ENCODE data around the gene NEK6. TPM values are rescaled to one million over a fixed set of nuclear protein-coding genes. Genes with fewer than 3 reads are reported as not detected.

The NEK6 gene
- total and polyA plus RNA-seq, 7 experiments from 2014 or later = 0.43 to 32.8 (median 2.3) TPM

- CTCF ChIA-PET = no interaction called here
- intact Hi-C loops (cut with micrococcal nuclease) = no loop called here
- peaks cover 0 to 25% (median 9%) of the 10 kb centered on the region in 7 donors for H3K4me1 Mint-ChIP-seq
- DNase-seq (peak in 1 of 9 donors; percentile 33), ATAC-seq (peak; percentile 49)
- H3K27me3 ChIP-seq (ENCODE audit: control insufficient read depth in 2 of 2, insufficient read depth in 2 of 2, low read length in 2 of 2) = no peaks in the 10 kb centered on the region
- no peaks in the 10 kb centered on the region for H3K9me3 Mint-ChIP-seq
- peaks cover 0 to 7% (median 0%) of the 10 kb centered on the region in 5 donors for H3K27me3 Mint-ChIP-seq
- POLR2A ChIA-PET = no interaction called here
- no peak overlapping the region for H3K4me3 ChIP-seq (ENCODE audit: low read length)
- peak overlapping the region in 4 of 10 donors; percentile 13 to 76 (median 56) for H3K4me3 Mint-ChIP-seq
- H3K27ac Mint-ChIP-seq = peak overlapping the region in 1 of 9 donors; percentile 73
- H3K36me3 ChIP-seq (ENCODE audit: control insufficient read depth in 2 of 3, insufficient read depth in 3 of 3, low read length in 3 of 3) = no peaks in the 10 kb centered on the region
- H3K36me3 Mint-ChIP-seq = no peaks in the 10 kb centered on the region
- peaks cover 0 to 28% of the 10 kb centered on the region in 2 donors for H3K4me1 ChIP-seq (ENCODE audit: control insufficient read depth in 2 of 2, insufficient read depth in 2 of 2, low read length in 2 of 2)
- no peaks in the 10 kb centered on the region for H3K9me3 ChIP-seq (ENCODE audit: control insufficient read depth in 2 of 3, low read length in 3 of 3)
- H3K27ac ChIP-seq (ENCODE audit: low read depth, low read length) = no peak overlapping the region
Observed at GRCh38 chr9:124286292-124286931, 28.7 kb downstream of the NEK6 start.

DNA sequence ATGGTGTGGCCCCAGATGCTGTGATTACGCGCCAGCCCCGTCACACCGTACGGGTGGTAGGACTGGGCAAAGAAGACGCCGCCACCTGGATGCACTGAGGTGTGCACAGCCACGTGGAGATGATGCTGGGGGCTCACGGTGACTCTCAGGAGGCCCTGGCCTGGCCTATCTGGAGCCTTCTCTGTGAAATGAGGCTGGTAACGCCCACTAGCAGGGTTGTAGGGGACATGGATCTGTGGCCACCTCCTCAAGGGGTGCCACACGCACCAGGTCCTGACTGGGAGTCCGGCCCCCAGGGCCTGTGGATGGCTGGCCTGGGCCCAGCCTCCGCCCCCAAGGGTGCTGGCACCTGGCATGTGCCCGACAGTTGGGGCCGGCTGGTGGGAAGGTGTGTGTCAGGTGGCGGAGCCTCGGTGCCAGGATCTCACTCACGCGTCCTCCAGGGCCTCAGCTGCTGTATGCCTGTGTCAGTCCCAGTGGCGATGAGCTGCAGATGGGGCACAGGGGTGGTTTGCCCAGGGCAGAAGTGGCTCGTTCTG, 32.4 kb downstream of the NEK6 start:
- no peaks in the 10 kb centered on the region for H3K36me3 ChIP-seq (ENCODE audit: control insufficient read depth in 2 of 3, insufficient read depth in 3 of 3, low read length in 3 of 3)
- ChIA-PET POLR2A (no interaction called here), CTCF (no interaction called here)
- ATAC-seq (peak; percentile 8), DNase-seq (no peak)
- no peak overlapping the region for H3K4me3 Mint-ChIP-seq
- intact Hi-C loops (cut with micrococcal nuclease) = no loop called here
- no peak overlapping the region for H3K27ac ChIP-seq (ENCODE audit: low read depth, low read length)
- H3K27me3 Mint-ChIP-seq = peaks cover 0 to 13% (median 0%) of the 10 kb centered on the region in 5 donors
- no peaks in the 10 kb centered on the region for H3K9me3 ChIP-seq (ENCODE audit: control insufficient read depth in 2 of 3, low read length in 3 of 3)
- H3K4me3 ChIP-seq (ENCODE audit: low read length) = no peak overlapping the region
- peaks cover 0 to 25% of the 10 kb centered on the region in 2 donors for H3K4me1 ChIP-seq (ENCODE audit: control insufficient read depth in 2 of 2, insufficient read depth in 2 of 2, low read length in 2 of 2)
- no peaks in the 10 kb centered on the region for H3K9me3 Mint-ChIP-seq
- no peaks in the 10 kb centered on the region for H3K27me3 ChIP-seq (ENCODE audit: control insufficient read depth in 2 of 2, insufficient read depth in 2 of 2, low read length in 2 of 2)
- H3K27ac Mint-ChIP-seq = no peak overlapping the region
- H3K36me3 Mint-ChIP-seq = no peaks in the 10 kb centered on the region
- H3K4me1 Mint-ChIP-seq = peaks cover 0 to 36% (median 9%) of the 10 kb centered on the region in 7 donors

DNA sequence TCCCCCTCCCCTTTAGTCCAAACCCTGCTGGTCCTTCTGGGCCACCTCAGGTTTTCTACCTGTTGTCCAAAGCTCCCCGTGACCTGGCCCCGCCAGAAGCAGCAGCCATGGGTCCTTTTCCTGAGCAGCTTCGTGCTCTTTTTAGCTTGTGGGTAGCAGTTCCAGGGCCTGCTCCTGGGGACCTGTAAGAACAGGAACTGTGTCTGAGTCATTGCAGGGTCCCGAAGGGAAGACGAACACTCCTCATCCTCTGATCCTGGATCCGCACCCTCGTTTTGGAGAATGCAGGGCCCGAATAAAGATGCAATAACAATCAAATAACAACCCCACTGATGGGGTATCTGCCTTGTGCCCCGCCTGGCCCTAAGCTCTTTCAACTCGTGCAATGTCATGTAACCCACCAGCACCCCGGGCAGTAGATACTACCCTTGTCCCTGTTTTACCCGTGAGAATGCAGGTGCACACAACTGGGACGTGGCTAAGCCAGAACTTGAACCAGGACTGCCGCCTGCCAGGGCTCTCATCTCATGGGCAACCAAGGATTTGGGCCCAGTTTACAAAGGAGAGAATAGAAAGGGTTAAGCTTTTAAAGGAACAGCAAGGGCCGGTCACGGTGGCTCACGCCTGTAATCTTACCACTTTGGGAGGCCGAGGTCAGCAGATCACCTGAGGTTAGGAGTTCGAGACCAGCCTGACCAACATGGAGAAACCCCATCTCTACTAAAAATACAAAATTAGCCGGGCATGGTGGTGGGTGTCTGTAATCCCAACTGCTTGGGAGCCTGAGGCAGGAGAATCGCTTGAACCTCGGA, 33.2 kb downstream of the NEK6 start:
- Mint-ChIP-seq H3K9me3 (no peaks in the 10 kb centered on the region), H3K27me3 (peaks cover 0 to 13% (median 0%) of the 10 kb centered on the region in 5 donors), H3K4me1 (peaks cover 0 to 35% (median 9%) of the 10 kb centered on the region in 7 donors), H3K4me3 (peak overlapping the region in 1 of 10 donors; percentile 17), H3K27ac (no peak overlapping the region), H3K36me3 (no peaks in the 10 kb centered on the region)
- no peak for ATAC-seq
- Histone ChIP-seq H3K4me3 (ENCODE audit: low read length) (no peak overlapping the region), H3K36me3 (ENCODE audit: control insufficient read depth in 2 of 3, insufficient read depth in 3 of 3, low read length in 3 of 3) (no peaks in the 10 kb centered on the region), H3K27ac (ENCODE audit: low read depth, low read length) (no peak overlapping the region), H3K9me3 (ENCODE audit: control insufficient read depth in 2 of 3, low read length in 3 of 3) (no peaks in the 10 kb centered on the region), H3K27me3 (ENCODE audit: control insufficient read depth in 2 of 2, insufficient read depth in 2 of 2, low read length in 2 of 2) (no peaks in the 10 kb centered on the region), H3K4me1 (ENCODE audit: control insufficient read depth in 2 of 2, insufficient read depth in 2 of 2, low read length in 2 of 2) (peaks cover 0 to 17% of the 10 kb centered on the region in 2 donors)
- intact Hi-C loops (cut with micrococcal nuclease) = no loop called here
- no peak for DNase-seq
- ChIA-PET CTCF (interaction anchor here (0.6 kb wide), 1 partner anchor 1108 kb away, joined by 3 read pairs; no protein-coding TSS in a partner anchor), POLR2A (no interaction called here)

- Histone ChIP-seq H3K4me3 (ENCODE audit: low read length) (no peak overlapping the region), H3K4me1 (ENCODE audit: control insufficient read depth in 2 of 2, insufficient read depth in 2 of 2, low read length in 2 of 2) (peaks cover 0 to 7% of the 10 kb centered on the region in 2 donors), H3K9me3 (ENCODE audit: control insufficient read depth in 2 of 3, low read length in 3 of 3) (no peaks in the 10 kb centered on the region), H3K27me3 (ENCODE audit: control insufficient read depth in 2 of 2, insufficient read depth in 2 of 2, low read length in 2 of 2) (no peaks in the 10 kb centered on the region), H3K36me3 (ENCODE audit: control insufficient read depth in 2 of 3, insufficient read depth in 3 of 3, low read length in 3 of 3) (no peaks in the 10 kb centered on the region), H3K27ac (ENCODE audit: low read depth, low read length) (no peak overlapping the region)
- CTCF ChIA-PET = interaction anchor here (0.7 kb wide), 1 partner anchor 68 kb away, joined by 3 read pairs; no protein-coding TSS in a partner anchor
- H3K4me1 Mint-ChIP-seq = peaks cover 0 to 25% (median under 1%) of the 10 kb centered on the region in 7 donors
- no peaks in the 10 kb centered on the region for H3K36me3 Mint-ChIP-seq
- intact Hi-C loops (cut with micrococcal nuclease) = no loop called here
- POLR2A ChIA-PET = no interaction called here
- no peaks in the 10 kb centered on the region for H3K9me3 Mint-ChIP-seq
- peaks cover 0 to 13% (median 0%) of the 10 kb centered on the region in 5 donors for H3K27me3 Mint-ChIP-seq
- ATAC-seq = peak; percentile 41
- DNase-seq = peak in 1 of 9 donors; percentile 62
- no peak overlapping the region for H3K27ac Mint-ChIP-seq
- H3K4me3 Mint-ChIP-seq = peak overlapping the region in 1 of 10 donors; percentile 12
Observed at GRCh38 chr9:124291801-124292396, 34.1 kb downstream of the NEK6 start.

DNA sequence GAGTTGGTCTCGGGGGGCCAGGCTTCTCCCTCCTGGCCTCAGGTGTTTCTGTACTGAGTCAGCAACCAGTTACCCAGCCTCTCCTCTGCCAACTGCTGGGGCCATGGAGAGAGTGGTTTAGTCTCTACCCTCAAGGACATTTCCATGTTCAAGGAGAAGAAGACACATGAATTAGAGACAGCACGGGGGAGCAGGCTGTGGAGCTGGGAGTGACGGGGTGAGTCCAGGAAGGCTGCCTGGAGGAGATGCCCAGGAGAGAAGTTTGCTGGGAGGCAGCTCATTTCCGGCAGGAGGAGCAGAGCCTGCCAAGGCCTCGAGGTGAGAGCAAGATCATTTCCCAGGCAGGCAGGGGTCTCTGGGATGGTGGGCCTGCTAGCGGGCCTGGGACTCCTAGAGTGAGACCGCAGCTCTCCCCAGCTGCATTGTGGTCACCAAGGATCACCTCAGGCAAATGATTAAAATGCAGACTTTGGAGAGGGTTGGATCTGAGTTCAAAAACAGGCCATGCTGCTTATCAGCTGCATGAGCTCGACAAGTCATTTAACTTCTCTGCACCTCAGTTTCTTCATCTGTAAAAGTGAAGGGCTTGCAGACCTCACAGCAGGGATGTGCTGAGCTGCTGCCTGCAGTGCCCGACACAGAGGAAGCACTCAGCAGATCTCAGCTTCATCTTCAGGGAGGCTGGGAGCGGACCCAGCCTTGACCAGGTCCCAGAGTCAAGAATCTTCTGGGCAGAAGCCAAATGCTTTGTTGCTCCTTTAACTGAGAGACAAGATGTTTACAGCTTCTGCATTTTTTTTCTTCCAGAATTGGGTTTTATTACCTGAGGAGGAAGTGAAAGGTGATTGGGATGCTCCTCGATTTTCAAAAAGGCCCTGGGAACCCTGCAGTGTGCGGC, 35.2 kb downstream of the NEK6 start:
- Mint-ChIP-seq H3K27ac (no peak overlapping the region), H3K36me3 (no peaks in the 10 kb centered on the region), H3K4me1 (peaks cover 0 to 25% (median 0%) of the 10 kb centered on the region in 7 donors), H3K27me3 (peaks cover 0 to 13% (median 0%) of the 10 kb centered on the region in 5 donors), H3K9me3 (no peaks in the 10 kb centered on the region), H3K4me3 (no peak overlapping the region)
- ATAC-seq (no peak), DNase-seq (no peak)
- Histone ChIP-seq H3K4me3 (ENCODE audit: low read length) (no peak overlapping the region), H3K4me1 (ENCODE audit: control insufficient read depth in 2 of 2, insufficient read depth in 2 of 2, low read length in 2 of 2) (peaks cover 0 to 5% of the 10 kb centered on the region in 2 donors), H3K27ac (ENCODE audit: low read depth, low read length) (no peak overlapping the region), H3K9me3 (ENCODE audit: control insufficient read depth in 2 of 3, low read length in 3 of 3) (no peaks in the 10 kb centered on the region), H3K27me3 (ENCODE audit: control insufficient read depth in 2 of 2, insufficient read depth in 2 of 2, low read length in 2 of 2) (no peaks in the 10 kb centered on the region), H3K36me3 (ENCODE audit: control insufficient read depth in 2 of 3, insufficient read depth in 3 of 3, low read length in 3 of 3) (no peaks in the 10 kb centered on the region)
- CTCF ChIA-PET = interaction anchor here (0.7 kb wide), 1 partner anchor 69 kb away, joined by 3 read pairs; no protein-coding TSS in a partner anchor
- POLR2A ChIA-PET = no interaction called here
- intact Hi-C loops (cut with micrococcal nuclease) = no loop called here
